Ovary (tissue), 9 donors: ENCODE data around the gene ATP11C. TPM values are rescaled to one million over a fixed set of nuclear protein-coding genes. Genes with fewer than 3 reads are reported as not detected.

Experiments
- DNase-seq, 5 donors: peaks; one replicate each; pipeline ENCODE4 v3.0.0-alpha.2; 2019 to 2020
- H3K27ac ChIP-seq, 2 donors: fragments of 200-600 bp; one replicate each; pipeline versions ENCODE4 v1.5.1 to v1.8.0; 2019 to 2022
- H3K27me3 ChIP-seq: fragments of 200-600 bp; one replicate; pipeline ENCODE4 v1.8.0; 2022
- H3K36me3 ChIP-seq: fragments of 200-600 bp; sonication (generic); one replicate; pipeline ENCODE4 v1.5.1; 2019
- H3K4me1 ChIP-seq: one replicate; pipeline ENCODE4 v1.8.1; 2013; ENCODE audit warnings: mild to moderate bottlenecking, moderate library complexity; ENCODE audit not compliant: insufficient read depth
- H3K4me3 ChIP-seq: fragments of 200-600 bp; sonication (generic); one replicate; pipeline ENCODE4 v1.5.1; 2017
- H3K9me3 ChIP-seq, 2 donors: fragments of 200-600 bp in 1 of 2; sonication (generic) in 1 of 2; one replicate each; pipeline versions ENCODE4 v1.5.1 to v1.8.1; 2013 to 2019; ENCODE audit warnings: mild to moderate bottlenecking in 1 of 2, moderate library complexity in 1 of 2
- CTCF ChIP-seq, 3 donors: fragments of 450-650 bp in 2 of 3; fragments of 200-600 bp in 1 of 3; IDR thresholded peaks; one replicate each; pipeline versions ENCODE4 v1.5.1 to v1.8.0; 2016 to 2022; ENCODE audit warnings: antibody characterized with exemption in 3 of 3, mild to moderate bottlenecking in 1 of 3
- EP300 ChIP-seq: sonication (generic); formaldehyde crosslinking; IDR thresholded peaks from one replicate; pipeline ENCODE4 v1.6.1; 2017; ENCODE audit warnings: antibody characterized with exemption
- POLR2A ChIP-seq: fragments of 450-650 bp; IDR thresholded peaks from one replicate; pipeline ENCODE4 v1.6.1; 2017; ENCODE audit warnings: antibody characterized with exemption, mild to moderate bottlenecking, moderate library complexity
- WGBS, 3 donors: extraction: QIAGEN DNeasy Blood & Tissue Kit in 1 of 3; methylation state at CpG; one replicate each; pipeline versions ENCODE4 v1.1.5 to v1.1.7; 2013 to 2017; 5-methylcytosine and 5-hydroxymethylcytosine counted together
- intact Hi-C, 4 donors: fragments of 100-400 bp; cut with DNase I; formaldehyde crosslinking; loops; one replicate each; pipeline versions ENCODE4 v1.11.0 to v1.15.1; 2022 to 2023
- polyA plus RNA-seq, 2 donors: library from polyadenylated mRNA; stranded (reverse); fragments of 200-250 nt in 1 of 2; fragments of 350-450 nt in 1 of 2; fragmentation: Illumina TruSeq in 1 of 2; extraction: RNeasy Lipid Tissue Mini Kit (QIAGEN cat#74804) in 1 of 2; gene quantifications; one replicate each; pipeline ENCODE4 v1.2.3, GENCODE V29; 2013 to 2014
- total RNA-seq, 7 donors: library from RNA; depleted of rRNA in 2 of 7; stranded (reverse); fragments of >200 nt in 2 of 7; fragmentation: NEBNext Ultra II Directional in 3 of 7; extraction: Animal tissue kit (Norgen Biotek cat#: 25700) in 3 of 7; gene quantifications; one replicate each; pipeline versions ENCODE4 v1.1.0 to v1.2.4, GENCODE V29; 2016 to 2023
- donor health status: DM: no; HTN: no; CAD: no; lungs with moderate emphysema.
- donor health status: DM: no; HTN: no; CAD: no.
- donor health status: Bipolar disorder and iron deficiency.
- donor health status: DM: yes; HTN: yes; CAD: no.
- donor health status: DM: no; HTN: no; CAD: no.
- donor health status: DM: yes; HTN: yes; CAD: no.

ATP11C gene
- total and polyA plus RNA-seq, 9 donors, result 13.0 to 34.7 (median 22.9) TPM

DNA sequence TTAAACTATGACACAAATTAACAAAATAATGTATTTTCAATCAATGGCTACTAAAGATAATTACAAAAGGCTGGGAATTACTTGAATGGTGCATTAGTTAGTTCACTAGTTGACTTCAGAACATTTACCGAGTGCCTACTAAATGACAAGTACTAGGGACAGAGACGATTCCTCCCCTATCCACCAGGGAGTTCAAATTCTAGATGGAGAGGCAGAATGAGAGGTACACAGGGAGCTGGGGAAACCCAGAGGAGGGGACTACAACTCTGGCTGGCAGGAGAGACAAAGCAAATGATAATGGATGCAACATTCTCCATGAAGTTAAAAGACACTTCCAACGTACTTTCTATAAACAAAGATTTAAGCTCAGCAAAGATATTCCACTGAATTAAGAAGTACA is 181.8 kb downstream of the ATP11C start:
- Histone ChIP-seq H3K9me3 (no peaks in the 10 kb centered on the region), H3K4me3 (no peak overlapping the region), H3K27ac (no peak overlapping the region), H3K27me3 (no peaks in the 10 kb centered on the region), H3K36me3 (no peaks in the 10 kb centered on the region), H3K4me1 (no peaks in the 10 kb centered on the region)
- WGBS, 3 donors, result 61 to 68% (median 67%) methylated on average over 3 of the region's 3 CpGs
- DNase-seq, result no peak
- intact Hi-C loops, result no loop called here
- TF ChIP-seq POLR2A, result no peak
- TF ChIP-seq EP300, result no peak
- no peak for TF ChIP-seq CTCF (IDR thresholded peaks at IDR 0.05)

DNA sequence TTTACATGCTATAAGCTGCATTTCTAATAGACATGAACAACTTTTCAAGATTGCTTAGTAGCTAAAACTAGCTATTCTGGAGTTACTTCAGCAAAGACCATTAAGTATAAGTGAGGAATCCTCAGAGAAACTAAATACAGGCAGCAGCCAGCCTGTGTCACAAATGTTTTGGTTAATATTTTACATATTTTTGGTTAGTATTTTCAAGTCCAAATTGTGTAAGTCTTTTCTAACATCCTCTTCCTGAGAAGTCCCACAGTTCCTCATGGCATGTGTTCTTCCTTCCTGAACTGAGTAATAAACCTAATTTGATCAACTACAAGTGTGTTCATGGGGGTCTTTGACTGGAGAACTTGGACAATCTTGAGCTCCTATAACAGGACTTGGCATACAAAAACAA is 182.5 kb downstream of the ATP11C start:
- Histone ChIP-seq H3K36me3 (no peaks in the 10 kb centered on the region), H3K4me1 (no peaks in the 10 kb centered on the region), H3K9me3 (no peaks in the 10 kb centered on the region), H3K27ac (no peak overlapping the region), H3K27me3 (no peaks in the 10 kb centered on the region), H3K4me3 (no peak overlapping the region)
- no peak for TF ChIP-seq POLR2A
- TF ChIP-seq EP300, result no peak
- intact Hi-C loops, result no loop called here
- no peak for DNase-seq

DNA sequence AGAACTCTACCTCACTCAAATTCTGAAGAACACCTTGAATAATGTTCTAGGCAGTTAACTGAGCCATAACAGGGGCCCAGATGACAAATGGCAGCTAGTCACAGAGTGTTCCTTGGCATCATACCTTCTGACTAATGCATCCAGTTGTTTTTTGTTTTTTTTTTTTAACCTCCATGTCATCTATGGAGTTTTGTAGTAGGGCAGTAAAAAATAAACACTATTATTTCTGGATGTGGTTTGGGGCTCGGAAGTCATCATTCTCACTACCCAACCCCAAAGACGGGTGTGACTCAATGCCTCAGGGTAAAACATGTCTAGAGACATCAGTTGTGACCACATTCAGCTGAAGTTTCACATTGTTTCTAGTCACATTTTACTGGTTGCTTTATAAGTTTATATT is 193.7 kb downstream of the ATP11C start:
- WGBS, 3 donors, result 65 to 72% (median 65%) methylated on average over 2 of the region's 2 CpGs
- no peaks in the 10 kb centered on the region for H3K27me3 ChIP-seq
- no peaks in the 10 kb centered on the region for H3K36me3 ChIP-seq
- TF ChIP-seq POLR2A, result no peak
- no peaks in the 10 kb centered on the region for H3K4me1 ChIP-seq
- intact Hi-C loops, result no loop called here
- no peak overlapping the region for H3K4me3 ChIP-seq
- no peak for DNase-seq
- H3K9me3 ChIP-seq, result no peaks in the 10 kb centered on the region
- H3K27ac ChIP-seq, result no peak overlapping the region

DNA sequence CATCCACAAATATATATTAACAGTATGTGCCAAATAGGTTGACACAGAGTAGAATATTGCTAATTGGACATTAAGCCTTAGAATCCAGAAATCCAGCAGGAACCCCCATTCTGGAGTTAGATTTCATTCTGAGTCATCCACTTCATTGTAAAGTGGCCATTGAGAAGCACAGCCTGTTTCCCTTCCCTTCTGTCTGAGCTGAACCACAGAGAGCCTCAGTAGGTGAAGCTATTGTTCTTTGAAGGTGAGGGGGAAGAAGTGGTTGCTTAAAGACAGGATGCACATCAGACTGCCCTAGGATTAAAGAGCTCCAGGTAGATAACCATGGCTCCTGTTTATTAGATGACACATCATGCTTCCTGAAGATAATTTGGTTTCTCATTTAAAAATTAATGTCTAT is 194.3 kb downstream of the ATP11C start:
- no peak overlapping the region for H3K27ac ChIP-seq
- H3K36me3 ChIP-seq, result no peaks in the 10 kb centered on the region
- no peak for DNase-seq
- intact Hi-C loops, result no loop called here
- H3K27me3 ChIP-seq, result no peaks in the 10 kb centered on the region
- no peak overlapping the region for H3K4me3 ChIP-seq
- H3K9me3 ChIP-seq, result no peaks in the 10 kb centered on the region
- TF ChIP-seq CTCF (IDR thresholded peaks at IDR 0.05) (no peak), POLR2A (no peak), EP300 (no peak)
- no peaks in the 10 kb centered on the region for H3K4me1 ChIP-seq

GRCh38 chrX:139736151-139736550 is 196.7 kb downstream of the ATP11C start:
- TF ChIP-seq CTCF (IDR thresholded peaks at IDR 0.05) (no peak), EP300 (no peak), POLR2A (no peak)
- Histone ChIP-seq H3K4me3 (no peak overlapping the region), H3K4me1 (no peaks in the 10 kb centered on the region), H3K9me3 (no peaks in the 10 kb centered on the region), H3K27ac (no peak overlapping the region), H3K27me3 (no peaks in the 10 kb centered on the region), H3K36me3 (no peaks in the 10 kb centered on the region)
- 48 to 51% (median 50%) methylated on average over 1 of the region's 1 CpG for WGBS, 3 donors
- no peak for DNase-seq
- intact Hi-C loops, result no loop called here

DNA sequence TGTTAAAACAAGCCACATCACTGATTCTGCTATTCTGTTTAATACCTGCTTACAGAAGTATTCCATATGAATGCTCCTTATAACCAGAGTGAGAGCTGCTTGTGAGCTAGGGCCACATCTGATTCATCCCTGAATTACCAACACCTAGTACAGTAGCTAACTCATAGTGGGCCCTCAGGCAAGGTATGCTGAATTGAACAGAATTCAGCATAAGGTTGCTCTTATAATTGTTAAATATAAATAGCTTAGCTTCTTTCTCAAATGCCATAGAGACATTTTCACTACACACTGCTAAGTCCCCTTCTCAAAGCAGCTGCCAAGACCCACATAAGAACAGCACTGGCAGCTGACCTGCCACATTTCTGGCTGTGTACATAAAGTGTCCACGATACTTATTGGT is 197.9 kb downstream of the ATP11C start:
- H3K27me3 ChIP-seq, result no peaks in the 10 kb centered on the region
- no peaks in the 10 kb centered on the region for H3K36me3 ChIP-seq
- no peaks in the 10 kb centered on the region for H3K9me3 ChIP-seq
- intact Hi-C loops, result no loop called here
- H3K4me1 ChIP-seq, result no peaks in the 10 kb centered on the region
- H3K4me3 ChIP-seq, result no peak overlapping the region
- no peak for DNase-seq
- 85 to 94% (median 89%) methylated on average over 1 of the region's 1 CpG for WGBS, 3 donors
- no peak overlapping the region for H3K27ac ChIP-seq
- TF ChIP-seq CTCF (IDR thresholded peaks at IDR 0.05) (no peak), POLR2A (no peak), EP300 (no peak)
